Kidney (tissue), 14 donors: ENCODE data around the gene KCNMB2. TPM values are rescaled to one million over a fixed set of nuclear protein-coding genes. Genes with fewer than 3 reads are reported as not detected.

ENCODE experiments used
- DNase-seq, 5 donors: peaks; one replicate each; pipeline ENCODE4 v3.0.0-alpha.2; 2013 to 2020
- FAIRE-seq: peaks from 2 replicates; lab custom pipeline; 2012; peaks lifted over from hg19 to GRCh38; lab: Jason Lieb, UNC
- H3K27ac ChIP-seq, 2 donors: one replicate each; pipeline ENCODE4 v1.7.0; 2013; ENCODE audit warnings: low read depth in 2 of 2, low read length in 2 of 2, inconsistent platforms in 1 of 2
- H3K27me3 ChIP-seq: one replicate; pipeline ENCODE4 v1.7.1; 2013; ENCODE audit warnings: low read length, inconsistent platforms; ENCODE audit not compliant: control insufficient read depth, insufficient read depth
- H3K36me3 ChIP-seq, 3 donors: one replicate each; pipeline versions ENCODE4 v1.7.0 to v1.7.1; 2013; ENCODE audit warnings: low read length in 3 of 3, control low read depth in 1 of 3, inconsistent platforms in 1 of 3; ENCODE audit not compliant: insufficient read depth in 3 of 3, control insufficient read depth in 2 of 3
- H3K4me1 ChIP-seq, 3 donors: one replicate each; pipeline versions ENCODE4 v1.7.0 to v1.7.1; 2013; ENCODE audit warnings: low read length in 3 of 3, inconsistent platforms in 1 of 3, low read depth in 1 of 3; ENCODE audit not compliant: control insufficient read depth in 2 of 3, insufficient read depth in 2 of 3
- H3K4me3 ChIP-seq, 3 donors: one replicate each; pipeline versions ENCODE4 v1.7.0 to v1.8.1; 2013; ENCODE audit warnings: low read length in 3 of 3, control low read depth in 1 of 3, inconsistent platforms in 1 of 3
- H3K9ac ChIP-seq, 3 donors: one replicate each; pipeline versions ENCODE4 v1.7.0 to v1.7.1; 2013; ENCODE audit warnings: low read length in 3 of 3, control low read depth in 1 of 3, inconsistent platforms in 1 of 3
- H3K9me3 ChIP-seq, 3 donors: one replicate each; pipeline versions ENCODE4 v1.7.0 to v1.7.1; 2013; ENCODE audit warnings: low read length in 3 of 3, control low read depth in 1 of 3, inconsistent platforms in 1 of 3; ENCODE audit not compliant: control insufficient read depth in 2 of 3, insufficient read depth in 1 of 3
- intact Hi-C: fragments of 100-400 bp; cut with DNase I; formaldehyde crosslinking; loops from one replicate; pipeline ENCODE4 v1.11.1; 2022
- polyA plus RNA-seq: library from polyadenylated mRNA; stranded (reverse); fragments of 350-450 nt; fragmentation: Illumina TruSeq; extraction: RNeasy Lipid Tissue Mini Kit (QIAGEN cat#74804); gene quantifications from one replicate; pipeline ENCODE4 v1.2.3, GENCODE V29; 2014; ENCODE audit warnings: low read depth, low replicate concordance; ENCODE audit not compliant: insufficient read depth
- total RNA-seq: library from RNA; stranded (reverse); fragmentation: NEBNext Ultra II Directional; extraction: Animal tissue kit (Norgen Biotek cat#: 25700); gene quantifications from one replicate; pipeline ENCODE4 v1.2.1, GENCODE V29; 2021
- TF ChIP-seq, protein P1 (sequence below): IDR thresholded peaks from 3 replicates; pipeline ENCODE4 v1.5.1; 2012; ENCODE audit warnings: mild to moderate bottlenecking, moderate library complexity, borderline replicate concordance; ENCODE audit not compliant: insufficient read depth; ENCODE audit errors: extremely low read depth
- donor health status: control.
- donor health status: control.
- donor health status: control.
- donor health status: control.
- donor health status: control.
- donor health status: DM: yes; HTN: yes; CAD: no.
- donor health status: Normal renal cell carcinoma (clear cell type).

Gene KCNMB2
- total and polyA plus RNA-seq, 2 donors from 2014 or later, result 2.1 to 4.4 TPM

DNA sequence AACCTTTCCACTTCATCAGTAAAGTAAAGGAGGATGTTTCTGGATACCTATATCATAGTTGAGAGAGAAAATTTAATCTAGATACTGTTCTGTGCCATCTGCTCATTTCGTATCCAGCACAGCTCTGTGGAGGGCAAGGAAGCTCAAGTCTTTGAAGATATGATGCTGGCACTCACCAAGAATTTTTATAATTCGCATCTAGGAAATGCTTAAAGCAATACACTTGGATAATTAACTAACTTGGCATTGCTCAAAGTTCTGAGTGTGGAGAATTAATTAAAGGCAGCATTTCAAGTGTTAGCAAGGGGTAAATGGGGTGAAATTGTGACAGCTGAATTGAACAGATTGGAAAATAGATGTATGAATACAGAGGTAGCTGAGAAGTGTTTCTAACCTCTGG is 213.2 kb downstream of the KCNMB2 start:
- Histone ChIP-seq H3K9me3 (peaks cover 0 to 4% (median 0%) of the 10 kb centered on the region in 3 donors), H3K27ac (no peak overlapping the region), H3K4me1 (no peaks in the 10 kb centered on the region), H3K9ac (no peak overlapping the region), H3K4me3 (no peak overlapping the region), H3K36me3 (no peaks in the 10 kb centered on the region), H3K27me3 (no peaks in the 10 kb centered on the region)
- FAIRE-seq (no peak), DNase-seq (no peak)
- TF ChIP-seq, protein P1, sequence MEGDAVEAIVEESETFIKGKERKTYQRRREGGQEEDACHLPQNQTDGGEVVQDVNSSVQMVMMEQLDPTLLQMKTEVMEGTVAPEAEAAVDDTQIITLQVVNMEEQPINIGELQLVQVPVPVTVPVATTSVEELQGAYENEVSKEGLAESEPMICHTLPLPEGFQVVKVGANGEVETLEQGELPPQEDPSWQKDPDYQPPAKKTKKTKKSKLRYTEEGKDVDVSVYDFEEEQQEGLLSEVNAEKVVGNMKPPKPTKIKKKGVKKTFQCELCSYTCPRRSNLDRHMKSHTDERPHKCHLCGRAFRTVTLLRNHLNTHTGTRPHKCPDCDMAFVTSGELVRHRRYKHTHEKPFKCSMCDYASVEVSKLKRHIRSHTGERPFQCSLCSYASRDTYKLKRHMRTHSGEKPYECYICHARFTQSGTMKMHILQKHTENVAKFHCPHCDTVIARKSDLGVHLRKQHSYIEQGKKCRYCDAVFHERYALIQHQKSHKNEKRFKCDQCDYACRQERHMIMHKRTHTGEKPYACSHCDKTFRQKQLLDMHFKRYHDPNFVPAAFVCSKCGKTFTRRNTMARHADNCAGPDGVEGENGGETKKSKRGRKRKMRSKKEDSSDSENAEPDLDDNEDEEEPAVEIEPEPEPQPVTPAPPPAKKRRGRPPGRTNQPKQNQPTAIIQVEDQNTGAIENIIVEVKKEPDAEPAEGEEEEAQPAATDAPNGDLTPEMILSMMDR, result no peak
- intact Hi-C loops, result no loop called here

DNA sequence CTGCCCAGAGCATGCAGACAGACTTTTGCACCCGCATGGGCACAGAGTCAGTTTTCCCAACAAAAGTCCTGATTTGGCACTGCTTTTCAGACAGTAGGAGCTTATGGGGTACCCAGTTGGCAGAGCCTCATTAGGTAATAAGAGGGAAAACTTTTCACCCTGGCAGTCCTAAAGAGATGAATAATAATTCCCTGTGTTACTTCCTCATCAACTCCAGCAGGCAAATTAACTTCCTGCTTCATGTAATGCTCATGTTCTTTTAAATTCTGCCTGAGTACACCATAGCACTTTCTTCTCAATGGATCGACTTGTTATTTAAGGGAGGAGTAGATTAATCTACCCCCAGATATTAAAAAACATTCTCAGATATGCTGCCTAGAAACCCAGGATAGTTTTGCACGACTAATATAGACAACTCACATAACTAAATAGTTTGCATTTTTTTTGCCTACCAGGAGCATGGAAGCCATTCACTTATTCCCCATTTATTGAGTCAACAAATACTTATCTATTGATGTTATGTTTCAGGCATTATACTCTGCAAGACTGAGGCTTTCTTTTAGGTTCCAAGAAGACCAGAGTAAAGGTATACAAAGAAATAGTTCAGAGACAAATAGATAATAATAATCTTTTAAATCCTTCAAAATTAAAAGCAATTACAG is 214.5 kb downstream of the KCNMB2 start:
- intact Hi-C loops, result no loop called here
- Histone ChIP-seq H3K27ac (no peak overlapping the region), H3K27me3 (no peaks in the 10 kb centered on the region), H3K4me1 (no peaks in the 10 kb centered on the region), H3K4me3 (no peak overlapping the region), H3K9me3 (peaks cover 0 to 4% (median 0%) of the 10 kb centered on the region in 3 donors), H3K9ac (no peak overlapping the region), H3K36me3 (no peaks in the 10 kb centered on the region)
- TF ChIP-seq, protein P1, result no peak
- no peak for DNase-seq
- FAIRE-seq, result no peak

DNA sequence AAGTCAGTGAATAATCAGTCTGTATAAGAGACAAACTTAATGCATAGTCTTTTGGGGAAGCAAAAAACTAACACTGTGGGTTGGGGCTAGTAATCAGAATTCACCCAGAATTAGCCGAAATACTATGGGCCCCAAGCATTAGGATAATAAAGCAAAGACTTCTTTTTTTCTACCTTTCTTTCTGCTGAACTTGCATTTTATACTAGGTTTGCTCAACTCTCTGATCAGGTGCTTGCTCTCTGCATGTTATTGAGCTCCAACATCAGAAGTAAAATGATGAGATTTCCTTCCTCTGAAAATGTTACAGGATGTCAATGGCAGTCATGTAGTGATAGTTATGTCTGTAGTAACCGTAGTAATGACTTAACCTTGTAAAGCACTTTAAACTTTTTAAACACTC is 216.6 kb downstream of the KCNMB2 start:
- Histone ChIP-seq H3K4me1 (no peaks in the 10 kb centered on the region), H3K9ac (no peak overlapping the region), H3K27me3 (no peaks in the 10 kb centered on the region), H3K36me3 (no peaks in the 10 kb centered on the region), H3K9me3 (peaks cover 0 to 4% (median 0%) of the 10 kb centered on the region in 3 donors), H3K27ac (no peak overlapping the region), H3K4me3 (no peak overlapping the region)
- DNase-seq (no peak), FAIRE-seq (no peak)
- intact Hi-C loops, result no loop called here
- TF ChIP-seq, protein P1, result no peak
